IPS-18c (cell line): ENCODE results near the gene IL11RA.

Experiments
- H3K4me3 ChIP-seq: 2 replicates; pipeline ENCODE4 v1.7.0; 2013; ENCODE audit warnings: low read depth, mild to moderate bottlenecking, low read length, moderate library complexity; ENCODE audit not compliant: insufficient read depth
- H3K9me3 ChIP-seq: one replicate; pipeline ENCODE4 v1.6.1; 2013; ENCODE audit warnings: mild to moderate bottlenecking, low read length, moderate library complexity; ENCODE audit not compliant: control insufficient read depth, insufficient read depth

The IL11RA gene

DNA sequence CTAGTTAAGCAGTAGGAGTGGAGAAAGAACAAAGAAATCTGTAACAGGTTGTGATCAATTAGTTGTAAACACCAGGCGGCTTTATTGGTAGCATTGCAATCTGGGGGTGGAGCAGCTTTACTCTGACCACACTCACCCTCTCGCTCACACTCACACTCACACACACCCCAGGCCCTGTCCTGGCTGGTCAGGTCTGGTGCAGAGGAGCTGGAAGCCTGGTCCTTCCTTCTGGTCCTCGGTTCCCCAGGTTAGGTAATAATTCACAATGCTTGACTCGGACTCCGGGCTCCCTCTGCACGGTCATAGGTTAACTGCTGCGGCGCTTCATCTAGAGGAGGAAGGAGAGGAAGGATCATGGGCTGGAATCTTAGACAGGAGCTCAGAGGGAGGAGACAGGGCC is 37.5 kb downstream of the IL11RA start:
- Histone ChIP-seq H3K4me3 (no peak overlapping the region), H3K9me3 (peaks cover 2% of the 10 kb centered on the region)

DNA sequence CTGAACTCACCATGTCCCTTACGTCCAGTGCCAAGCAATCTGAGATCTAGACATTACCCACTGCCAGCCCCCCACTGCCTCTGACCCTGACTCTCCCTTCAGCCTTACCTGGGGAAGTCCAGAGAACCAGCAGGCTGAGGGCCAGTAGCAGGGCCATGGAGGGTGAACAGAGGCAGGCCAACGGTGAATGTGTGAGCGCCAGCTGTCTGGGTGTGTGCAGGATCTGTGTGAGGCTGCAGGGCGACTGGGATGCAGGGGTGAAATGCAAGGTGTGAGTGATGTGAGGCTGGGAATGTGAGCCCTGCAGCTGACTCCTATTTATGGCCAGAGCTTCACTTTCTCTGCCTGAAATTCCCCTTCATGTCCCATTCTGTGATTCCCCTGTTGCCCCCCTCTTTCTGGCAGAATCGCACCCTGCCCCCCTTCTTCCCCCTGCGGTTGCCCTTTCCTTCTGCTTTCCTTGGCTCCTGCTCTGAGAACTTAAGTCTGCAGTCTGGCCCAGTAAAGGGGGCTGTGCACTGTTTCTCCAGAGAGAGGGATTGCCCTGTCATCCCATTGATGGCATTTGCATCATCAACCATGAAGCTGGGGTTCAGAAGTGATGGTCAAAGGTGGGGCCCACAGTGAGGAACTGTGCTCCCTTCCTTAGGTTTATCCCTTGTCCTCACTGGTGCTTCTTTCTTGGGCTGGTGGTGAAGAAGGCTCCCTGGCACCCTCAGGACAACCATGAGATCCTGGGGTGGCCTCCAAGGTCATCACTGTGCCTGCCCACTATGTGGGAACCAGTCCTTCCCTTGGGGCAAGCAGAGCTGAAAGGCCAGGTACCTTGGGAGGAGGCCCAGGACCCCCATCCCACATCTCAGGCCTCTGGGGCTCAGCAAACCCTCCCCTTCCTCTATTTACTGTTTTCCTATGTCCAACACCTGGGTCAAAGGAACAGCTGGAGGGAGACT is 39.3 kb downstream of the IL11RA start, which contains the start of gene CCL19:
TSS of gene CCL19 (minus strand) at position 294 of the 953 bp plus-strand sequence. CDS start at position 157, 137 bp downstream.
- Histone ChIP-seq H3K9me3 (peaks cover 4% of the 10 kb centered on the region), H3K4me3 (no peak within 1 kb of the TSS)

DNA sequence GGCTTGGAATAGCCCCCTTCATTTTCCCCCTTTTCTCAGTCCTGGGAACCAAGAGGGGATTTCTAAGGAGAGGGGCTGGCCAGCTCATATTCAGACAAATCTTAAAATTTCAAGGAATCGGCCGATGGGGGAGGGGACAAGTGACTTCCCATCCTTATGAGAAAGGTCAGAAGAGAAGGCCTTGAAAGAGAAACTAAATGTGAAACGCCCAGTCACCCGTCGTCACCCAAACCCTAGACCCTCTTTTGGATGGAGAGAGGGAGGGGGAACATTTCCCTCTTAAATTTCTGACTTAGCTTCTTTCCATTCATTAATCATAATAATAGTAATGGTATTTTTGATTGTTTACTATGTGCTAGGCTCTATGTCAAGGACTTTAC is 39.9 kb downstream of the IL11RA start:
- Histone ChIP-seq H3K4me3 (no peak overlapping the region), H3K9me3 (peaks cover 4% of the 10 kb centered on the region)

GRCh38 chr9:34693560-34693959 is 41.6 kb downstream of the IL11RA start:
- H3K9me3 ChIP-seq: peaks cover 4% of the 10 kb centered on the region
- no peak overlapping the region for H3K4me3 ChIP-seq

- peaks cover 4% of the 10 kb centered on the region for H3K9me3 ChIP-seq
- H3K4me3 ChIP-seq: no peak overlapping the region
These were observed 42.8 kb downstream of the IL11RA start for GRCh38 chr9:34694811-34695210.

DNA sequence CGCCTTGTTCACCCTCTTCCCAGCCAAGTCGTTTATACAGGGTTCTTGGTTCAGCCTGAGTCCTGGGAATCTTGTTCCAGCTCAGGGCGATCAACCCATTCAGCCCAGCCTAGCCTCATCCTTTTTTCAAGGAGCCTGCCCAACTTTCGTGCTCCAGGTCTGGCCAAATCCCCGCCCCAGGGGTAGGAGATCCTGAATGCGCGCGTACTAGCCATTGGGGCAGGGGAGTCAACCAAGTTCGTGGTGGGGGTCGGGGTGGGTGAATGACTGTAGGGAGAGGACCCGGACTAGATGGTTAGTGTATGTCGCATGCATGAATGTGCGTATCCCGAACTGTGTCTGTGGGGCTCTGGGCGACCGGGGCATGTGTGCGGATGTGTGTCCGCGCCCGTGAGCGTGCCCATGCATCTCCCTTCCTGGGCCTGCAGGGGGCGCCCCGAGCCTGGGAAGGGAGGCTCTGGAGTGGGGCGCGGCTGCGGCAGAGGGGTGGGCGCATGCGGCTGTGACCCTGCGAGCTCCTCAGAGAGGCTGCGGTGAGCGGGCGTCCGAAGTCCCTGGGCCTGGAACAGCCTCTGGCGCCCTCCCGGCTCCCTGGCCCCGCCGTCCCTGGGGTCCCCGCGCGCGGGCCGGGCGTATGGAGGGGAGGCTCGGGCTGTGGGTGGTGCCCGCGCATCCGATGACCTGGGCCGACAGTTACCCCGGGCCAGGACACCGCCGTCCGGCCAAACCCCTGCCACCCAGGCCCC is 49.2 kb downstream of the IL11RA start:
- Histone ChIP-seq H3K9me3 (no peaks in the 10 kb centered on the region), H3K4me3 (peak overlapping the region; percentile 66)

GRCh38 chr9:34701769-34702736 is 50.1 kb downstream of the IL11RA start:
- Histone ChIP-seq H3K4me3 (peak overlapping the region; percentile 66), H3K9me3 (no peaks in the 10 kb centered on the region)

GRCh38 chr9:34707130-34707529 is 55.1 kb downstream of the IL11RA start:
- H3K9me3 ChIP-seq: no peaks in the 10 kb centered on the region
- H3K4me3 ChIP-seq: no peak overlapping the region

DNA sequence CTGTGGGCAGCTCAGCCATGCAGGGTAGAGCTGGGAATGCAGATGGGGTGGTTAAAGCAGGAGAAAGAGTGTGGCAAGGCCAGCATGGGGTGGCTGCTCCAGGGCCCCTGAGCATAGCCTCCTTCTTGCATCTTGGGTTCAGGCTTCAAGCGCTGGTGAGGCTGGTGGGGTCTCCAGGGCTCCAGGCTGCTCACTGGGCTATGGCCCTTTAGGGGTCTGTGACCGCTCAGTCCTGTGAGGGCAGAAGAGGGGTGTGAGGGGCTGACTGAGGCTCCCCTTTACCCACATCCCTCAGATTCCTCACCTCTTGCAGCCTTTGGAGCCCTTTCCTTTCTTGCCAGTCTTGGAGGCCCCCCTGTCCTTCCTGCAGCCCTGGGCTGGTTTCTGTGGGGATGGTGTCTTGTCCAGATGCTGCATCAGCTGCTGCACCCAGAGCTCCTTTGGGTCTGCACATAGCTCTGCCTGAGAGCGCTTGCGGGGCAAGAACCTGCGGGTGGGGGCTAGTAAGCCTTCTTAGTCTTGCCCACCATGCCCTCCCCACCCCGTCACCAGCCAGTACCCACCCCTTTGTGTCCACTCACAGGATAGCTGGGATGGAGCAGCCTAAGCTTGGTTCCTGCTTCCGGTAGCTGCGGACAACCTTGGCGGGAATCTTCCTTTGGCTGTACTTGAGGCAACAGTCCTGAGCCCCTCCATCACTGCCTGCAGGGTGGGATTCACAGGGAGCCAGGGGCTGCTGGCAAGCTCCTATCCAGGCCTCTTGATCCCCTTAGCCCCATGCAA is 57.4 kb downstream of the IL11RA start:
- H3K4me3 ChIP-seq: no peak overlapping the region
- H3K9me3 ChIP-seq: no peaks in the 10 kb centered on the region

- Histone ChIP-seq H3K9me3 (no peaks in the 10 kb centered on the region), H3K4me3 (no peak within 1 kb of the TSS)
These were observed 58.0 kb downstream of the IL11RA start, which contains the start of gene CCL21 for GRCh38 chr9:34710023-34710422. Gene CCL21, minus strand, starts transcription at chr9:34710136. Its CDS starts 70 bp downstream, at chr9:34710066.
